HEK293 (cell line): ENCODE results near the gene BDKRB2.

Experiments used
- HOXA7 ChIP-seq: sonication (generic); formaldehyde crosslinking; IDR thresholded peaks from 2 replicates; pipeline ENCODE4 v1.8.1; 2022; ENCODE audit warnings: missing genetic modification reagents, borderline replicate concordance
- ZNF174 ChIP-seq: fragments of 450-650 bp; formaldehyde crosslinking; IDR thresholded peaks from 2 replicates; pipeline ENCODE4 v1.5.0; 2017; ENCODE audit warnings: missing biosample characterization, mild to moderate bottlenecking, missing genetic modification characterization

DNA sequence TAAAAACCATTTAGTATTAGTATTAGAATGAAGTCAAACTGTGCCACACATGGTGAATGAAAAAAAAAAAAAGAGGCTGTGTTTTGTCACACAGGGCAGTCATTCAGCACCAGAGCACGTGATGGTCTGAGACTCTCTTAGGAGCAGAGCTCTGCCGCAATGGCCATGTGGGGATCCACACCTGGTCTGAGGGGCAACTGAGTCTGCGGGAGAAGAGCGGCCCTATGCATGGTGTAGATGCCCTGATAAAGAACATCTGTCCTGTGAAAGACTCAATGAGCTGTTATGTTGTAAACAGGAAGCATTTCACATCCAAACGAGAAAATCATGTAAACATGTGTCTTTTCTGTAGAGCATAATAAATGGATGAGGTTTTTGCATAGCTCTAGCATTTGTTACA lies 39.1 kb downstream of the BDKRB2 start:
- TF ChIP-seq ZNF174 (tag by site-specific recombination) (no peak), HOXA7 (CRISPR knock-in tag) (no peak)
